Stomach (tissue), 19 donors: ENCODE measurements around the gene SSX1. TPM values are rescaled to one million over a fixed set of nuclear protein-coding genes. Genes with fewer than 3 reads are reported as not detected.
"Not testable (repeated sequence)": the region's sequence is repeated elsewhere in the genome, so short reads cannot be mapped to it uniquely, and the experiment has no call there.

Source experiments
- DNase-seq, 2 donors: peaks; one replicate each; pipeline versions ENCODE4 v3.0.0 to v3.0.0-alpha.2; 2013 to 2019
- H3K27ac ChIP-seq, 5 donors: fragments of 200-600 bp in 4 of 5; sonication (generic) in 4 of 5; one replicate each; pipeline ENCODE4 v1.5.1; 2013 to 2019; ENCODE audit warnings: mild to moderate bottlenecking in 1 of 5, moderate library complexity in 1 of 5
- H3K27me3 ChIP-seq, 3 donors: fragments of 200-600 bp; sonication (generic); one replicate each; pipeline ENCODE4 v1.5.1; 2017 to 2019; ENCODE audit warnings: mixed run types in 1 of 3
- H3K36me3 ChIP-seq, 4 donors: fragments of 200-600 bp; sonication (generic); 1 replicate in 3 of 4; 2 replicates in 1 of 4; pipeline ENCODE4 v1.5.1; 2016 to 2019
- H3K4me1 ChIP-seq, 4 donors: fragments of 200-600 bp; sonication (generic); one replicate each; pipeline ENCODE4 v1.5.1; 2016 to 2019
- H3K4me3 ChIP-seq, 4 donors: fragments of 200-600 bp; sonication (generic) in 3 of 4; one replicate each; pipeline ENCODE4 v1.5.1; 2016 to 2019; ENCODE audit warnings: mild to moderate bottlenecking in 1 of 4
- H3K9me3 ChIP-seq, 4 donors: fragments of 200-600 bp; sonication (generic); one replicate each; pipeline ENCODE4 v1.5.1; 2016 to 2019
- CTCF ChIP-seq, 7 experiments: fragments of 450-650 bp in 4 of 7; fragments of 200-600 bp in 3 of 7; sonication (generic) in 3 of 7; IDR thresholded peaks; one replicate each; pipeline ENCODE4 v1.5.1; 2016 to 2019; ENCODE audit warnings: antibody characterized with exemption in 7 of 7, control low read depth in 2 of 7, mild to moderate bottlenecking in 1 of 7
- EP300 ChIP-seq: sonication (generic); formaldehyde crosslinking; IDR thresholded peaks from one replicate; pipeline ENCODE4 v1.6.1; 2017; ENCODE audit warnings: antibody characterized with exemption
- POLR2A ChIP-seq, 4 donors: fragments of 450-650 bp; IDR thresholded peaks; one replicate each; pipeline ENCODE4 v1.6.1; 2016; ENCODE audit warnings: antibody characterized with exemption in 4 of 4, control low read depth in 2 of 4, mild to moderate bottlenecking in 1 of 4, moderate library complexity in 1 of 4
- POLR2AphosphoS5 ChIP-seq, 3 donors: sonication (generic); formaldehyde crosslinking; IDR thresholded peaks; one replicate each; pipeline ENCODE4 v1.6.1; 2016; ENCODE audit warnings: antibody characterized with exemption in 3 of 3
- WGBS, 5 donors: extraction: QIAGEN DNeasy Blood & Tissue Kit in 3 of 5; methylation state at CpG; one replicate each; pipeline versions ENCODE4 v1.1.5 to v1.1.7; 2013 to 2018; 5-methylcytosine and 5-hydroxymethylcytosine counted together
- intact Hi-C: fragments of 100-400 bp; cut with DNase I; formaldehyde crosslinking; loops from one replicate; pipeline ENCODE4 v1.15.1; 2023; ENCODE audit warnings: low total_unique reads
- long read RNA-seq, 10 donors: transcript quantifications; one replicate each; lab custom pipeline, GENCODE V29; 2026
- polyA plus RNA-seq, 3 donors: library from polyadenylated mRNA; stranded (reverse); fragments of 200-250 nt; gene quantifications; one replicate each; pipeline ENCODE4 v1.2.3, GENCODE V29; 2013
- total RNA-seq, 5 donors: library from RNA; depleted of rRNA; stranded (reverse); fragments of >200 nt; gene quantifications; one replicate each; pipeline versions ENCODE4 v1.1.0 to v1.2.3, GENCODE V29; 2014 to 2016
- donor health status: healthy with polysubstance abuse.
- donor health status: Bipolar disorder and iron deficiency.
- donor health status: healthy.

The SSX1 gene
- total RNA-seq, result not detected
- polyA plus RNA-seq, result not detected
- long read RNA-seq, donor 1, result 0 reads
- long read RNA-seq, donor 2, result 0 reads
- long read RNA-seq, donor 3, result 0 reads
- long read RNA-seq, donor 4, result 0 reads
- long read RNA-seq, donor 5, result 0 reads
- long read RNA-seq, donor 6, result 0 reads
- long read RNA-seq, donor 7, result 0 reads
- long read RNA-seq, donor 8, result 0 reads
- long read RNA-seq, donor 9, result 0 reads
- long read RNA-seq, donor 10, result 0 reads

- intact Hi-C loops, H3K4me3 ChIP-seq, H3K27ac ChIP-seq, DNase-seq, H3K4me1 ChIP-seq, H3K9me3 ChIP-seq, H3K27me3 ChIP-seq, H3K36me3 ChIP-seq: not testable (repeated sequence)
- 88 to 95% (median 89%) methylated on average over 12 to 20 of the region's 20 CpGs for WGBS, 5 donors
Measured at GRCh38 chrX:48255062-48255796, at the start of gene SSX1. SSX1 (plus strand) TSS chrX:48255392; CDS start chrX:48257242, 1,850 bp downstream.

GRCh38 chrX:48214341-48214740 lies 40.9 kb upstream of the SSX1 start:
- H3K27ac ChIP-seq, H3K36me3 ChIP-seq, H3K9me3 ChIP-seq, H3K4me1 ChIP-seq, H3K4me3 ChIP-seq, intact Hi-C loops, H3K27me3 ChIP-seq: not testable (repeated sequence)
- WGBS, 5 donors, result 36 to 50% (median 43%) methylated on average over 4 of the region's 4 CpGs
- DNase-seq, result peak in 1 of 2 donors; percentile 4

GRCh38 chrX:48224196-48224595 lies 31.0 kb upstream of the SSX1 start:
- DNase-seq, H3K27ac ChIP-seq, H3K4me1 ChIP-seq, H3K36me3 ChIP-seq, H3K4me3 ChIP-seq, intact Hi-C loops, H3K27me3 ChIP-seq: not testable (repeated sequence)
- 74 to 94% (median 88%) methylated on average over 4 of the region's 4 CpGs for WGBS, 5 donors
- H3K9me3 ChIP-seq, result peaks cover 0 to 17% (median 7%) of the 10 kb centered on the region in 4 donors

- H3K4me3 ChIP-seq, intact Hi-C loops, H3K9me3 ChIP-seq, H3K36me3 ChIP-seq, H3K27ac ChIP-seq, H3K27me3 ChIP-seq, DNase-seq, H3K4me1 ChIP-seq: not testable (repeated sequence)
- WGBS, 5 donors, result 32 to 63% (median 58%) methylated on average over 3 to 6 of the region's 6 CpGs
Measured at GRCh38 chrX:48252945-48253344, 2.2 kb upstream of the SSX1 start.

- H3K36me3 ChIP-seq, DNase-seq, H3K4me3 ChIP-seq, H3K27ac ChIP-seq, H3K27me3 ChIP-seq, H3K9me3 ChIP-seq, H3K4me1 ChIP-seq, intact Hi-C loops: not testable (repeated sequence)
Measured at GRCh38 chrX:48274365-48274764, 19.2 kb downstream of the SSX1 start.

GRCh38 chrX:48278958-48279357 lies 23.8 kb downstream of the SSX1 start:
- H3K27me3 ChIP-seq, result no peaks in the 10 kb centered on the region
- intact Hi-C loops, result no loop called here
- H3K27ac ChIP-seq, result no peak overlapping the region
- no peak for TF ChIP-seq POLR2AphosphoS5 (IDR thresholded peaks at IDR 0.05)
- TF ChIP-seq CTCF (IDR thresholded peaks at IDR 0.05), result no peak
- no peak for TF ChIP-seq POLR2A (IDR thresholded peaks at IDR 0.05)
- TF ChIP-seq EP300, result no peak
- H3K36me3 ChIP-seq, result no peaks in the 10 kb centered on the region
- peak in 1 of 2 donors; percentile 4 for DNase-seq
- peaks cover 0 to 4% (median 0%) of the 10 kb centered on the region in 4 donors for H3K9me3 ChIP-seq
- H3K4me1 ChIP-seq, result no peaks in the 10 kb centered on the region
- 73 to 84% (median 80%) methylated on average over 9 of the region's 9 CpGs for WGBS, 5 donors
- H3K4me3 ChIP-seq, result no peak overlapping the region

GRCh38 chrX:48280729-48281128 lies 25.5 kb downstream of the SSX1 start:
- H3K9me3 ChIP-seq, H3K4me3 ChIP-seq, H3K27ac ChIP-seq, H3K36me3 ChIP-seq, intact Hi-C loops, H3K4me1 ChIP-seq, DNase-seq, H3K27me3 ChIP-seq: not testable (repeated sequence)
- 72 to 100% (median 87%) methylated on average over 3 of the region's 3 CpGs; no CpG with 5 or more reads in 1 of the 5 donors for WGBS, 5 donors
